Measurements from ENCODE around the gene EPB41L5. TPM values are rescaled to one million over a fixed set of nuclear protein-coding genes. Genes with fewer than 3 reads are reported as not detected.
"Not testable (repeated sequence)": the region's sequence is repeated elsewhere in the genome, so short reads cannot be mapped to it uniquely, and the experiment has no call there.

Gene EPB41L5
- total RNA-seq, 1 experiment from 2014 or later: 19.0 TPM

DNA sequence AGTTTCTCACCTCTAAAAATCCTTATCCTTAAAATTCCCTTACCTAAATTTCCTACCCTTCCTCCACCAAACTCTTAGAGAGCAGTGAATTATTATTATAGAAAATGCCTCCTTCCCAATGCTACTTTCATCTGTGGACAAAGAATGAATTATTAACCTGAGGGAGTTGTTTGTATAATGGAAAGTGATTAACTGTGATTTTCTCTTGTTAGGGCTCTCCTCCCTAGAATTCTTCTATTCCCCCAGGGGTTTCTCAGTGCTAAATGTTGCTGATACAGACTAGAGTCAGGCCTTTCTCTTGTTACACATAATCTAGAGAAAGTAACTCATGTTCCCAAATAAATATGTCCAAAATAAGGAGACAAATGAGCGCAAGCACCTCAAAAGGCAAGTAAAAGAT lies 23.3 kb downstream of the EPB41L5 start:
- BruUV-seq (replicated peaks): no TSS peak
- Mint-ChIP-seq H3K27ac (ENCODE audit: low read depth, unreplicated experiment) (no peak overlapping the region), H3K36me3 (ENCODE audit: insufficient read depth, unreplicated experiment) (peaks cover 6% of the 10 kb centered on the region), H3K4me1 (ENCODE audit: insufficient read depth, unreplicated experiment) (no peaks in the 10 kb centered on the region), H3K4me3 (ENCODE audit: unreplicated experiment) (no peak overlapping the region), H3K9me3 (ENCODE audit: unreplicated experiment) (peaks cover 7% of the 10 kb centered on the region), H3K27me3 (ENCODE audit: insufficient read depth, unreplicated experiment) (no peaks in the 10 kb centered on the region)
- CTCF ChIA-PET: no interaction called here
- POLR2A ChIA-PET: no interaction called here
- no peak for DNase-seq (ENCODE audit: unreplicated experiment)
- TF ChIP-seq, protein P1, sequence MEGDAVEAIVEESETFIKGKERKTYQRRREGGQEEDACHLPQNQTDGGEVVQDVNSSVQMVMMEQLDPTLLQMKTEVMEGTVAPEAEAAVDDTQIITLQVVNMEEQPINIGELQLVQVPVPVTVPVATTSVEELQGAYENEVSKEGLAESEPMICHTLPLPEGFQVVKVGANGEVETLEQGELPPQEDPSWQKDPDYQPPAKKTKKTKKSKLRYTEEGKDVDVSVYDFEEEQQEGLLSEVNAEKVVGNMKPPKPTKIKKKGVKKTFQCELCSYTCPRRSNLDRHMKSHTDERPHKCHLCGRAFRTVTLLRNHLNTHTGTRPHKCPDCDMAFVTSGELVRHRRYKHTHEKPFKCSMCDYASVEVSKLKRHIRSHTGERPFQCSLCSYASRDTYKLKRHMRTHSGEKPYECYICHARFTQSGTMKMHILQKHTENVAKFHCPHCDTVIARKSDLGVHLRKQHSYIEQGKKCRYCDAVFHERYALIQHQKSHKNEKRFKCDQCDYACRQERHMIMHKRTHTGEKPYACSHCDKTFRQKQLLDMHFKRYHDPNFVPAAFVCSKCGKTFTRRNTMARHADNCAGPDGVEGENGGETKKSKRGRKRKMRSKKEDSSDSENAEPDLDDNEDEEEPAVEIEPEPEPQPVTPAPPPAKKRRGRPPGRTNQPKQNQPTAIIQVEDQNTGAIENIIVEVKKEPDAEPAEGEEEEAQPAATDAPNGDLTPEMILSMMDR (IDR thresholded peaks at IDR 0.05; ENCODE audit: unreplicated experiment): no peak
- intact Hi-C loops (cut with micrococcal nuclease): no loop called here

DNA sequence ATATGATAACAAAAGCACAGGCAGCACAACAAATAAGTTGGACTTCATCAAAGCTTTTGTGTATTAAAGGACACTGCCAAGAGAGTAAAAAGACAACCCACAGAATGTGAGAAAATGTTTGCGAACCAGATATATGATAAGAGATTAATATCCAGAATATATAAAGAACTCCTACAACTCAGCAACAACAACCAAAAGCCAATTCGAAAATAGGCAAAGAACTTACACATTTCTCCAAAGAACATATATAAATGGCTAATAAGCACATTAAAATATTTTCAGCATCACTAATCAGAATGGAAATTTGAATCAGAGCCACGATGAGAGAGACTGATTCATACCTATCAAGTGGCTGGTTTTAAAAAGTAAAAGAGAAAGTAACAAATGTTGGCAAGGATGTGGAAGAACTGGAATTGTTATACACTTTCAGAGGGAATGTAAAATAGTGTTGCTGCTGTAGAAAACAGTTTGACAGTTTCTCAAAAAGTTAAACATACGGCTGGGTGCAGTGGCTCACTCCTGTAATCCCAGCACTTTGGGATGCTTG lies 25.2 kb downstream of the EPB41L5 start:
- Mint-ChIP-seq H3K27ac (ENCODE audit: low read depth, unreplicated experiment) (no peak overlapping the region), H3K4me1 (ENCODE audit: insufficient read depth, unreplicated experiment) (no peaks in the 10 kb centered on the region), H3K27me3 (ENCODE audit: insufficient read depth, unreplicated experiment) (no peaks in the 10 kb centered on the region), H3K36me3 (ENCODE audit: insufficient read depth, unreplicated experiment) (peaks cover 13% of the 10 kb centered on the region), H3K9me3 (ENCODE audit: unreplicated experiment) (peaks cover 7% of the 10 kb centered on the region), H3K4me3 (ENCODE audit: unreplicated experiment) (no peak overlapping the region)
- POLR2A ChIA-PET: no interaction called here
- CTCF ChIA-PET: no interaction called here
- DNase-seq (ENCODE audit: unreplicated experiment): no peak
- TF ChIP-seq, protein P1 (IDR thresholded peaks at IDR 0.05; ENCODE audit: unreplicated experiment): no peak
- intact Hi-C loops (cut with micrococcal nuclease): no loop called here
- no TSS peak for BruUV-seq (replicated peaks)

DNA sequence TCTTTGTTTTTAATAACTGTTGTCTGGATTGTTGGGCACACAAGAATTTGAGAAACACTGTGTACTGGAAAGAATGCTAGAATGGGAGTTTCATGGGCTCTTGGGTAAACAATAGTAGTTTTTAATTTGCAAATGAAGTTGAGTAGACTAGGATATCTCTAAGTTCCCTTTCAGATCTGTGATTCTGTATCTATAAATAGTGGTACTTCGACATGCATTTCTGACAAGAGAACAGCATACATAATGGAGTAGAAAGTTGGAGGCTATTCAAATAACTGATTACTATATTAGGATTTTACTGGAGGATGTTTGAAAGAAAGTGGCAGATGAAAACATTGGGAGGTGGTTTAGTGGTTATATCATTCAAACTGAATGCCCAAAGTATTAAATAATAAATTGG lies 29.5 kb downstream of the EPB41L5 start:
- no peak overlapping the region for H3K27ac Mint-ChIP-seq (ENCODE audit: low read depth, unreplicated experiment)
- peaks cover 25% of the 10 kb centered on the region for H3K36me3 Mint-ChIP-seq (ENCODE audit: insufficient read depth, unreplicated experiment)
- no peak for DNase-seq (ENCODE audit: unreplicated experiment)
- no peaks in the 10 kb centered on the region for H3K4me1 Mint-ChIP-seq (ENCODE audit: insufficient read depth, unreplicated experiment)
- TF ChIP-seq, protein P1 (IDR thresholded peaks at IDR 0.05; ENCODE audit: unreplicated experiment): no peak
- no peak overlapping the region for H3K4me3 Mint-ChIP-seq (ENCODE audit: unreplicated experiment)
- no peaks in the 10 kb centered on the region for H3K27me3 Mint-ChIP-seq (ENCODE audit: insufficient read depth, unreplicated experiment)
- H3K9me3 Mint-ChIP-seq (ENCODE audit: unreplicated experiment): peaks cover 7% of the 10 kb centered on the region
- CTCF ChIA-PET: no interaction called here
- POLR2A ChIA-PET: no interaction called here
- intact Hi-C loops (cut with micrococcal nuclease): no loop called here
- no TSS peak for BruUV-seq (replicated peaks)

DNA sequence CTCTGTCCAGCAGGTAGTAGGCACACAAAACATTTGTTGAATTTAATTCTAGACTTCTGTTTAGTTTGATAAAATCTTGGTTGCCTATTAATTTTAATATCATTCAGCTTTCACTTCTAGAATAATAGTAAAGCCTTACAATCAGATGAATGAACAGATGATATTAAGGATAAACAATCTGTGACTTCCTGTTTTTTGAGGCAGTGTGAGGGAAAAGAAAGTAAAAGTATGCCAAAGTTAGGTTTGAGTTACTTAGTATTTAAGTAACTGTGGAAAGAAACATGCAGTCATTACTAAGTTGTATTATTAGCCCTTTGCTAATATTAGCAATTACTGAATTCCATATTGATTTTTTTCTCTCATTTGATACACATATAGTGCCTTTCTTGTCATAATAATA lies 31.5 kb downstream of the EPB41L5 start:
- intact Hi-C loops (cut with micrococcal nuclease): no loop called here
- peaks cover 19% of the 10 kb centered on the region for H3K36me3 Mint-ChIP-seq (ENCODE audit: insufficient read depth, unreplicated experiment)

DNA sequence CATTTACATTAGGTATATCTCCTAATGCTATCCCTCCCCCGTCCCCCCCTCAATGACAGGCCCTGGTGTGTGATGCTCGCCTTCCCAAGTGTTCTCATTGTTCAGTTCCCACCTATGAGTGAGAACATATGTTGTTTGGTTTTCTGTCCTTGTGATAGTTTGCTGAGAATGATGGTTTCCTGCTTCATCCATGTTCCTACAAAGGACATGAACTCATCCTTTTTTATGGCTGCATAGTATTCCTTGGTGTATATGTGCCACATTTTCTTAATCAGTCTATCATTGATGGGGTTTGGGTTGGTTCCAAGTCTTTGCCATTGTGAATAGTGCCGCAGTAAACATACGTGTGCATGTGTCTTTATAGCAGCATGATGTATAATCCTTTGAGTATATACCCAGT lies 32.9 kb downstream of the EPB41L5 start:
- H3K4me3 Mint-ChIP-seq (ENCODE audit: unreplicated experiment); H3K4me1 Mint-ChIP-seq (ENCODE audit: insufficient read depth, unreplicated experiment); intact Hi-C loops (cut with micrococcal nuclease); CTCF ChIA-PET; H3K27me3 Mint-ChIP-seq (ENCODE audit: insufficient read depth, unreplicated experiment); DNase-seq (ENCODE audit: unreplicated experiment); POLR2A ChIA-PET; H3K27ac Mint-ChIP-seq (ENCODE audit: low read depth, unreplicated experiment); BruUV-seq (replicated peaks): not testable (repeated sequence)
- Mint-ChIP-seq H3K36me3 (ENCODE audit: insufficient read depth, unreplicated experiment) (peaks cover 19% of the 10 kb centered on the region), H3K9me3 (ENCODE audit: unreplicated experiment) (peaks cover 12% of the 10 kb centered on the region)

More for the DNA sequence above, 31.5 kb downstream of the EPB41L5 start:
- BruUV-seq (replicated peaks): no TSS peak
- no peak overlapping the region for H3K4me3 Mint-ChIP-seq (ENCODE audit: unreplicated experiment)
- no peaks in the 10 kb centered on the region for H3K4me1 Mint-ChIP-seq (ENCODE audit: insufficient read depth, unreplicated experiment)
- no peak for DNase-seq (ENCODE audit: unreplicated experiment)
- TF ChIP-seq, protein P1 (IDR thresholded peaks at IDR 0.05; ENCODE audit: unreplicated experiment): no peak
- H3K27ac Mint-ChIP-seq (ENCODE audit: low read depth, unreplicated experiment): no peak overlapping the region
- ChIA-PET CTCF (interaction anchor here (0.9 kb wide), 1 partner anchor 11 kb away, joined by 3 read pairs; no protein-coding TSS in a partner anchor), POLR2A (interaction anchor here (1.3 kb wide), 1 partner anchor 18 kb away, joined by 3 read pairs; no protein-coding TSS in a partner anchor)
- H3K9me3 Mint-ChIP-seq (ENCODE audit: unreplicated experiment): peaks cover 11% of the 10 kb centered on the region
- no peaks in the 10 kb centered on the region for H3K27me3 Mint-ChIP-seq (ENCODE audit: insufficient read depth, unreplicated experiment)

DNA sequence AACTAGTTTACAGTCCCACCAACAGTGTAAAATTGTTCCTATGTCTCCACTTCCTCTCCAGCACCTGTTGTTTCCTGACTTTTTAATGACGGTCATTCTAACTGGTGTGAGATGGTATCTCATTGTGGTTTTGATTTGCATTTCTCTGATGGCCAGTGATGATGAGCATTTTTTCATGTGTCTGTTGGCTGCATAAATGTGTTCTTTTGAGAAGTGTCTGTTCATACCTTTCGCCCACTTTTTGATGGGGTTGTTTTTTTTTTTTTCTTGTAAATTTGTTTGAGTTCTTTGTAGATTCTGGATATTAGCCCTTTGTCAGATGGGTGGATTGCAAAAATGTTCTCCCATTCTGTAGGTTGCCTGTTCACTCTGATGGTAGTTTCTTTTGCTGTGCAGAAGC lies 33.4 kb downstream of the EPB41L5 start:
- Mint-ChIP-seq H3K9me3 (ENCODE audit: unreplicated experiment) (peaks cover 12% of the 10 kb centered on the region), H3K36me3 (ENCODE audit: insufficient read depth, unreplicated experiment) (peaks cover 20% of the 10 kb centered on the region)
- DNase-seq (ENCODE audit: unreplicated experiment); BruUV-seq (replicated peaks); H3K27me3 Mint-ChIP-seq (ENCODE audit: insufficient read depth, unreplicated experiment); POLR2A ChIA-PET; H3K4me3 Mint-ChIP-seq (ENCODE audit: unreplicated experiment); intact Hi-C loops (cut with micrococcal nuclease); H3K4me1 Mint-ChIP-seq (ENCODE audit: insufficient read depth, unreplicated experiment); CTCF ChIA-PET; H3K27ac Mint-ChIP-seq (ENCODE audit: low read depth, unreplicated experiment): not testable (repeated sequence)

Measured in MCF 10A (cell line).